A549 treated with Hydrocortisone at 1 μM for 4 hours (cell line): ENCODE measurements around the gene SPOCK3. TPM values are rescaled to one million over a fixed set of nuclear protein-coding genes. Genes with fewer than 3 reads are reported as not detected.

Experiments used
- total RNA-seq: library from RNA; stranded (reverse); fragments of 200-300 nt; extraction: Qiagen RNA extraction; gene quantifications from 5 replicates; pipeline ENCODE4 v1.2.3, GENCODE V29; 2022

SPOCK3 gene
- 0.13 to 0.36 TPM (median 0.16 TPM) in 5 replicates for total RNA-seq

GRCh38 chr4:167234316-167234881 is at the start of gene SPOCK3:
TSS of gene SPOCK3 (minus strand) at chr4:167234494.

